ENCODE measurements around the gene ZNF697.

The ZNF697 gene

GRCh38 chr1:119683893-119684292 is 35.8 kb upstream of the ZNF697 start:
- no peak for TF ChIP-seq CTCF (conservative IDR thresholded peaks at IDR 0.05)
- TF ChIP-seq ZFX (IDR thresholded peaks at IDR 0.05), result no peak
- no peak overlapping the region for H3K27ac ChIP-seq

GRCh38 chr1:119682141-119682540 is 34.1 kb upstream of the ZNF697 start:
- no peak for TF ChIP-seq CTCF (conservative IDR thresholded peaks at IDR 0.05)
- TF ChIP-seq ZFX (IDR thresholded peaks at IDR 0.05), result no peak

DNA sequence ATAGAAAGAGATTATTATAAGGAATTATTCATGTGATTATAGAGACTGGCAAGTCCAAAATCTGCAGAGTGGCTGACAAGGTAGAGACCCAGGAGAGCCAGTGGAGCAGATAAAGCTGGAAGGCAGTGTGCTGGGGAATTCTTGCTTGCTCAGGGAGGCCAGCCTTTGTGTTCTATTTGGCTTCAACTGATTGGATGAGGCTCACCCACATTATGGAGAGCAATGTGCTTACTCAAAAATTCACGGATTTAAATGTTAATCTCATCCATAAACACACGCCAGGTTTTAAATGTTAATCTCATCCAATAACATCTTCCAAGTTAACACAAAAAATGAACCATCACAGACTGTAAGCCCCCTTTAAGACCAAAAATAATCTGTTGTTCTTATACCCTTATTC is 33.5 kb upstream of the ZNF697 start:
- no peak for TF ChIP-seq CTCF (conservative IDR thresholded peaks at IDR 0.05)
- no peak for TF ChIP-seq ZFX (IDR thresholded peaks at IDR 0.05)
- H3K27ac ChIP-seq, result no peak overlapping the region

More at GRCh38 chr1:119682141-119682540, 34.1 kb upstream of the ZNF697 start:
- H3K27ac ChIP-seq, result no peak overlapping the region

- TF ChIP-seq ZFX (IDR thresholded peaks at IDR 0.05) (no peak), CTCF (conservative IDR thresholded peaks at IDR 0.05) (no peak)
- no peak overlapping the region for H3K27ac ChIP-seq
Observed at GRCh38 chr1:119680723-119681122, 32.7 kb upstream of the ZNF697 start.

DNA sequence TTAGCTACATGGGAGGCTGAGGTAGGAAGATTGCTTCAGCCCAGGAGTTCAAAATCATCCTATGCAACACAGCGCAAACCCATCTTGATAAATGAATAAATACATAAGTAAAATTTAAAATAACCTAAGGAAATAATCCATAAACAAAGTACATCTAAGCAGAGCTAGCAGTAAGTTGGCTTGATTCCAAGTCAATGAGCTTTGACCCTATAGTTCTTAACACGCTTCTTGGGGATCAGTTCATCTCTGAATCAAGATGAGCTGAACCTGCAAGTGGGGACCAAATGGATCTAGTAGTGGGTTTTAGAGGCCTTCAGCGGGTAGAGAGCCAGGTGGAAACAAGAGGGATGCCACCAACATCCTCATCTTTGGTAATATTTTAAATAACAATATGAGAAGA is 32.1 kb upstream of the ZNF697 start:
- TF ChIP-seq ZFX (IDR thresholded peaks at IDR 0.05) (no peak), CTCF (conservative IDR thresholded peaks at IDR 0.05) (no peak)
- H3K27ac ChIP-seq, result no peak overlapping the region

DNA sequence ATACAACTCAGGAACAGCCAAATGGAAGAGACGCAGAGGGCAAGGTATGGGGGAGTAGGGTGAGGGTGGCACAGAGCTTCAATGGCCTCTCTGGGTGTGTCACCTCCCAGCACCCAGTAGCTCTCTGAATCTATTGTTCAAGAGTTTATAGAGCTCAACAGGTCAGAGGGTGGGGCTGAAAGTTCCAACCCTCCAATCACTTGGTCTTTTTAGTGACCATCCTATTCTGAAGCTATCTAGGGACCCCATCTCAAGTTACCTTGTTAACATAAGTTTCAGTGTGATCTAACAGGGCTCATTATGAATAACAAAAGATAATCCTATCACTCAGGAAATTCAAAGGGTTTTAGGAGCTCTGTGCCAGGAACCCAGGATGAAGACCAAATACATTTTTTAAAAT is 31.2 kb upstream of the ZNF697 start:
- no peak for TF ChIP-seq CTCF (conservative IDR thresholded peaks at IDR 0.05)
- TF ChIP-seq ZFX (IDR thresholded peaks at IDR 0.05), result no peak
- H3K27ac ChIP-seq, result no peak overlapping the region

GRCh38 chr1:119676571-119677206 is 28.6 kb upstream of the ZNF697 start:
- peak overlapping the region; percentile 52 for H3K27ac ChIP-seq
- TF ChIP-seq ZFX (IDR thresholded peaks at IDR 0.05) (no peak), CTCF (conservative IDR thresholded peaks at IDR 0.05) (no peak)
